GM15510 (cell line): Measurements from ENCODE around the gene EYA2.

Experiments
- POLR2A ChIP-seq: IDR thresholded peaks from 3 replicates; pipeline ENCODE4 v1.6.1; 2011; ENCODE audit warnings: borderline replicate concordance; ENCODE audit not compliant: insufficient read length; ENCODE audit errors: extremely low read depth

The EYA2 gene

GRCh38 chr20:46894579-46894958 lies at the start of gene EYA2:
EYA2 (plus strand) TSS chr20:46894843; CDS start chr20:46990011, 95,168 bp downstream.
- peak; percentile 21 for TF ChIP-seq POLR2A

- no peak for TF ChIP-seq POLR2A
Observed at GRCh38 chr20:46844965-46845364, 49.7 kb upstream of the EYA2 start.

- no peak for TF ChIP-seq POLR2A
Observed at GRCh38 chr20:46849269-46849668, 45.4 kb upstream of the EYA2 start.

GRCh38 chr20:46849751-46850150 lies 44.9 kb upstream of the EYA2 start:
- no peak for TF ChIP-seq POLR2A

- no peak for TF ChIP-seq POLR2A
Observed at GRCh38 chr20:46850416-46850815, 44.2 kb upstream of the EYA2 start.

GRCh38 chr20:46850896-46851295 lies 43.7 kb upstream of the EYA2 start:
- no peak for TF ChIP-seq POLR2A

- no peak for TF ChIP-seq POLR2A
Observed at GRCh38 chr20:46851746-46852145, 42.9 kb upstream of the EYA2 start.

- no peak for TF ChIP-seq POLR2A
Observed at GRCh38 chr20:46852313-46852712, 42.3 kb upstream of the EYA2 start.

GRCh38 chr20:46853926-46854325 lies 40.7 kb upstream of the EYA2 start:
- TF ChIP-seq POLR2A: no peak

GRCh38 chr20:46857061-46857831 lies 37.4 kb upstream of the EYA2 start:
- TF ChIP-seq POLR2A: no peak

- TF ChIP-seq POLR2A: no peak
Observed at GRCh38 chr20:46865824-46866223, 28.8 kb upstream of the EYA2 start.

- TF ChIP-seq POLR2A: no peak
Observed at GRCh38 chr20:46870041-46870440, 24.6 kb upstream of the EYA2 start.

- TF ChIP-seq POLR2A: no peak
Observed at GRCh38 chr20:46872328-46873211, 22.1 kb upstream of the EYA2 start.

GRCh38 chr20:46875059-46875458 lies 19.6 kb upstream of the EYA2 start:
- no peak for TF ChIP-seq POLR2A

GRCh38 chr20:46879386-46879785 lies 15.3 kb upstream of the EYA2 start:
- no peak for TF ChIP-seq POLR2A

GRCh38 chr20:46883892-46884291 lies 10.8 kb upstream of the EYA2 start:
- no peak for TF ChIP-seq POLR2A
